GM19035 (cell line): ENCODE data around the gene PDIA6.

Source experiments
- ATAC-seq: cut with Tn5 transposase; IDR thresholded peaks from one replicate; pipeline ENCODE4 v1.9.1; 2021; ENCODE audit not compliant: unreplicated experiment

Gene PDIA6

DNA sequence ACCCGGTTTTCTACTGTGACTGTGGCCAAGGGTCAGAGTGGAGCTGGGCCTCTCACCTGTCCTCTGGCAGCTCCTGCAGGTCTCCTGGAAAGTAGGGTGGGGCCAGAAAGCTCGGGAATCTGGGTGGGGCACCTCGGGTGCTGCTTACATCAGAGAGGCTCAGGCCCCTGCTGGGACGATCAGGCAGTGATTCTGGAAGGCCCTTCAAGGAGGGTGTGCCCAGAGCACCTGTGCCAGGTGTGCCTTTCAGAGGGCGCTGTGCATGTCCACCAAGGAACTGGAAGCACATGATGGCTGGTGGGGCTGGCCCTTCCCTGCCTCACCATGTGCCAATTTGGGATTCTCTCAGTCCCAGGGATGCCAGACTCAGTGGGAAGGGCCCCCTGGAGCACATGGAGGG, 47.1 kb downstream of the PDIA6 start:
- no peak for ATAC-seq

DNA sequence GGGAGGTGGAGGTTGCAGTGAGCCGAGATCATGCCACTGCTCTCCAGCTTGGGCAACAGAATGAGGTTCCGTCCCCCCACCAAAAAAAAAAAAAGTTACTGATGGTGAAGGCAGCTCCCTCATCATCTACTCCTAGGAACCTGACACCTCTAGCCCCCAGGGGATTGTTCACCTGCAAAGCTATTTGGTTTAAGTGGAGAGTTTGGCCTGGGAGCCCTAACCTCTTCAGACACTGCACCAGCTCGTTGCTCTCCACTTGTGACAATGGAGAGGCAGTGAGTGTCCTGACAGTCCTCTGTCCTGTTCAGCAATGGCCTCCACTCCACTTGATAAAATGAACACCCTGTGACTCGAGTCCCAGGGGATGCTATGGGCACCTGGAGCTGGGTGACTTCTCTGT, 47.7 kb downstream of the PDIA6 start:
- no peak for ATAC-seq

DNA sequence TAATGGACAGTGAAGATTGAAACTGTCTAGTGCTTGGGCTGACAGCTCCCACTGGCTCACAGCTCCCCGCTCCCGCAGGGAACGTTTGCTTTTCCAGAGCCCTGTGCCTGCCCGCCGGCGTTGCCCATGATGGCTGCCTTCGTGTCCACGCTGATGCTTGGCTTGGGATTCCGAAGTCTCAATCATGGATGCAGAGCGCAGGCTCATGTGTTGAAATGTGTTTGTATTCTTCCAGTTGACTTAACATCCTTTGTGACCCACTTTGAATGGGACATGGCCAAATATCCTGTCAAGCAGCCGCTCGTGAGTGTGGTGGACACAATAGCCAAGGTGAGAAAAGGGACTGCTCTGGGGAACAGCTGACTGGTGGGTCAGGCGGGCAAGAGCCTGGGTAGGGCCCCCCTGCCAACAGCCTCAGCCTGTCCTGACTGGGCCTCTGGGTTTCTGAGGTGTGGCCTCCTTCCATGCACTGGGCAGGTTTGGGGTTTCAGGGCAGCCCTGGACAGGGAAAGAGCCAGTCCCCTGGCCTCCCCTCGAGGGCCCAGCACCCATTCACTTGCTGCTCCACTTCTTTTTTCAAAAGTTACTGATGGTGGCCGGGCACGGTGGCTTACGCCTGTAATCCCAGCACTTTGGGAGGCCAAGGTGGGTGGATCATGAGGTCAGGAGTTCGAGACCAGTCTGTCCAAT, 48.3 kb downstream of the PDIA6 start:
- ATAC-seq: no peak

DNA sequence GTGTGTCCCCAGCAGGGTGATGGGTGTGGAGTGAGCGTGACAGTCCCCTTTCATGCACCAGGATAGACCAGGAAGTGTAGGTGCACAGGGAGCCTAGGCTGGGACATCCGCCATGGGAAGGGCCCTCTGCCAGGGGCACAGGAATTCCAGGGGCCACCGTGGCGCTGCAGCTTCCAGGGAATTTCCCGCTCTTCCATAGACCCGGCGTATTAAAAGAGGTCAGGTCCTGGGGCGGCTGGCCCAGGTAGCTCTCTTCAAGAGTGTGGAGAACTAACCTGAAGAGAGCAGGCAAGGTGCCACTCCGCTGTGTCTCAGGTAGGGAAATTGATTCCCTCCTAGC, 49.2 kb downstream of the PDIA6 start:
- ATAC-seq: no peak

DNA sequence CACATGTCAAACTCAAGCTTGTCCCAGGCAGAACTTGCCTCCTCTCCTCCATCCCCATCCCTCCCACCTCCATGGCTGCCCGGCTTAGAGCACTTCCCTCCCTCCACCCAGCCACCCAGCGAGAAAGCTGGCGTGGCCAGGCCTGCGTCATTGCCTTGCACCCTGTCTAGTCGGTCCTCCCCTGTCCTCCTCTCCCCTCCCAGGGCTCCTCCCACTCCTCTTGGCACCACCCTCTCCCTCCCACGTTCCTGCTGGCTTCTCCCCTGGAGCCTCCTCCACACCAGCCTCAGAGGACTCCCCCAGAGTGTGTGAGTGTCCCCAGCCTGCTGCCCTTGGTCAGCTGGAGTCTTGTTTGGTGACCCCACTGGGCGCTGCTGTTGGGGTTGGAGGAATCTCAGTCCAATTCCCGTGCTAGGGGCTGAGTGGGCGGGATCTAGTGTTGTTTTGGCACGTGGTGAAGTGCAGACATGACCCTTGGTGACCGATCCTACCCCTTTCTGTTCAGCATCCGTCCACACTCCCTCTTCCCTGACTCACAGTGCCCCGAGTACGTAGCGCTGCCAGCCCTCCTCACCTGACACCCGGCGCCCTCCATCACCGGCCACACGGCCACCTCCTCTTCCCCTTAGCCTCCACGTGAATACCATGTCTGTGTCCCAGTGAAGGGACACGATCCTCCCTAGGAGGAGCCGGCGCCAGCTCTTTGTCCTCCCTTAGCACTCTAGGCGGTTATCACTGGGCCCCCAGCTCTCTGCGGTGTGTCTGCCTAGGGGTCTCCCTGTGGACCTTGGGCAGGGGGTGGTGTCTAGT, 49.7 kb downstream of the PDIA6 start:
- ATAC-seq: no peak

DNA sequence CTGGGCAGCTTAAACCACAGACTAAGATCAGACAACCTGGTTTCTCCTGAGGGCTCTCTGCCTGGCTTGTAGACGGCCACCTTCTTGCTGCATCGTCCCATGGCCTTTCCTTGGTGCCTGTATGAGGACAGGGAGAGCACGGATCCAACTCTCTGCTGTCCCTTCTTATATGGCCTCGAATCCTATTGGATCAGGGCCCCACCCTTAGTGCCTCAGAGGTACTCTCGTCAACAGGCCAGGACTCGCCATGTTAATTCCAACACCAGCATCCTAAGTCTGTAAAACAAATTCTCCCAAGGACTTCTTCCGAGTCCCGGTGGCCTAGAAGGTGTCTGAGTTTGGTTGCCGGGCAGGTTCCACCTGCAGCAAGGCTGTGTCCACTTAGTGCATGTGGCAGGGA, 51.0 kb downstream of the PDIA6 start:
- no peak for ATAC-seq

DNA sequence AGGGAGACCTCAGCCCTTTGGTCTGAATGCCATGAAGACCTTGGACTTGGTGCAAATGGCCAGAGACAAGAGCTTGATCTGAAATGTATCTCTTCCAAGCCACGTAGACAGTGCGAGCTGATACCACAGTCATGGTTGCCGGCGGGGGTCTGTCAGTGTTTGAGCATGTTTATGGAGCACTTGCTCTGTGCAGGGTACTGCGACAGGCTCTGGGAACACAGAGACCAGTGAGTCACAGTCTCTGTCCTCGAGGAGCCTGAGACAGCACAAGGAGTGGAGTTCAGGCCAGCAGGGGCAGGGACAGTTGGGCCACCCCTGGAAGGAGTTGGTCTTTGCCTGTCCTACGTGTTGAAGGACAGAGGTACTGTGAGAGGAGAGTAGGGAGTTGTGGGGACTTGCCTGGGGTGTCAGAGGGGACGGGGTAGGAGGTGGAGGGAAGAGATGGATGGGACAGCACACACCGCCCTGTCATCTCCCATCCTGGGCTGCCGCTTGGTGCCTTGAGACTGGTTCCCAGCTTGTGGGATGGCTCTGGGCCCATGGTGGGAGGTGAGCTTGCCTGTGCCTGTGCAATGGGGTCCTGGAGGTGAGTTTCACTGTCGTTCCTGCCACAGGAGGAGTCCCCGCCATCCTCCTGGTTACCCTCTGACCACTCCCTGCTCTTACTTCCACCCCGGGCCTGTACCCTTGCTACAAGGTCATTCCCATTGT, 51.6 kb downstream of the PDIA6 start:
- no peak for ATAC-seq

DNA sequence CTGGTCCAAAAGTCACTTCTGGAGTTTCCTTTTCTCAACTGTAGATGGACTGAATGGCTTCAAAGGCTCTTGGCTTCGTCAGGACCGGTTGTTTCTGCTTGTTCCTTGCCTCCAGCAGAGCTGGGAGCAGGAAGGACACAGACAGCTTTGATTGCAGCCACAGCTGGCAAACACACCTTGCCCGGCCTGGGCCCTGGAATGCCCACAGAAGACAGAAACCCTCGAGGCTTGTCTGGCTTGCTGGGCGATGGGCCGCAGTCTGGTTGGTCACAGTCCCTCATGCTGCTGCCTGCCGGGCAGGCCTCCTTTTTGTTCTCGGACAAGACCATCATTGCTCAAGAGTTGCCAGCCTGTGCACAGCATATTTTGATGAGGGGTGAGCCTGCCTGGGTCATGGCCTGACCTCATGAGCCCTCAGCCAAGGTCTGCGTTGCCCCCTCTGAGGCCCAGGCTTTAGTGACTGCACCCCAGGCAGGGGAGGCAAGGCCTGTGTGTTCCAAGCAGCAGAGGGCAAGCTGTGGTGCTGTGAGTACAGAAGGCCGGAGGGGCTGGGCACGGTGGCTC, 53.4 kb downstream of the PDIA6 start:
- ATAC-seq: no peak

DNA sequence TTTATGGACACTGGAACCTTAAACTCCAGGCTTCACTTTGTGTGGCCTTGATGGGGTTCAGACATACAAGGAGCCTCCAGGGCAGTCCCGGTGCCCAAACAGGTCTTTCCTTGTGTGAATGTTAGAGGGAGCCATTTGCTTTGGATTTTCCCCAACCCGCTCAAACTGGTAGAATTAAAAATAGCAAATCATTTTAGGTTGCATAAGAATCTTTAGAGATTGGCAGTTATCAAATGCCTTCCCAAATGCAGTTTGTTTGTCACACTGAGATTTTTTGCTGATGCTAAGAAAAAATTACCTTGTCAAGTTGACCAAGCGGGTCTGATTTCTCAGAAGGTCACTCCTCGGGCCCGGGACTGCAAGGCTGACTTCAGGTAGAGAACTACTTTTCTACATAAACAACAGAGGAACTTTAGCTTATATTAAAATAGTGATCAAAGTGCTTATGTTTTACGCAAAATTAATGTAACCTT, 54.7 kb downstream of the PDIA6 start:
- ATAC-seq: no peak

DNA sequence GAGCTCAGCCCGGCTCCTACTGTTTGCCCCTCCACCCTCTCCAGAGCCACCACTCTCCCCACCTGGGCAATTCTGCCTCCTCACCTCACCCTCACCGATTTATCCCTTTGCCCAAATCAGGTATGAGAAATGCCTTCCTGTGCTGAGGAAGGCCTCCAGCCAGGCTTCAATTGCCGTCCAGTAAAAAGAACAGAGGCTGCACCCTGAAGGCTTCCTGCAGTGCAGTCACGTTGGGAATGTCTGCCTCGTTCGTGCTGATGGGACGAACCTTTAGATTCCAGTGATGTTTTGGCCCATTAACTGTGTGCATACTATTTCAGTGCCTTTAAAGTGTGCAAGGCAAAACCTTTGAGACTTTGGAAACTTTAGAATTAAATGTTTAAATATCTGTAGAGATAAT, 57.0 kb downstream of the PDIA6 start:
- no peak for ATAC-seq

DNA sequence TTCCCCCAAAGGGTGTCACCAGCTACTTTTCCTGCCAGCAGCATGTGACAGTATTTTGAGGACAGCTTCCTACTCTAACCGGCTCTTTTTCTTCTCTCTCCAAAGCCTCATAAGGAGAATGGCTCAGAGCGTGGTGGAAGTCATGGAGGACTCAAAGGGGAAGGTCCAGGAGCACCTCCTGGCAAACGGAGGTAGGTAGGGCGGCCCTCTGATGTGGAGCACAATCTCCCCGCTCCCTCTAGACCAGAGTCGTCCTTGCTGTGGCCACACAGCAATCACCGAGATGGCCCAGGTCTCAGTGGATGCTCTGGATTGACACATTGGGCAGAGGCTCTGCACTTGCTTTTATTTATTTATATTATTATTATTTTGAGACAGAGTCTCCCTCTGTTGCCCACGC, 58.7 kb downstream of the PDIA6 start:
- no peak for ATAC-seq

DNA sequence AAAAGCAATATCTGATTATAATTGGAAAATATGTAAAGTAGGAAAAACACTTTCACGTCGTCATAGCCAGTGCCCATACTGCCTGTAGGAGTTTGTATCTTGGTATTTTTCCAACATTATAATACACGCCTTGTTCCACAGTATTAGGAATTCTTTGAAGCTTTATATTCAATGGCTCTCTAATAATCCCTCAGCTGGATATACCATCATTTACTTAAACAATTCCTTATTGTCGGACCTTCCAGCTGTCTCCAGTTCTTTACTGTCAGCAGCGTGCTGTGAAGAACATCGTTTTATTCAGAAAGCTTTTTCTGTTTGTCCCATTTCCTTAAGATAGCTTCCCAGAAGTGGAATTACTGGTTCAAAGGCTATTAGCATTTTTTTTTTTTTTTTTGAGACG, 59.4 kb downstream of the PDIA6 start:
- ATAC-seq: no peak

DNA sequence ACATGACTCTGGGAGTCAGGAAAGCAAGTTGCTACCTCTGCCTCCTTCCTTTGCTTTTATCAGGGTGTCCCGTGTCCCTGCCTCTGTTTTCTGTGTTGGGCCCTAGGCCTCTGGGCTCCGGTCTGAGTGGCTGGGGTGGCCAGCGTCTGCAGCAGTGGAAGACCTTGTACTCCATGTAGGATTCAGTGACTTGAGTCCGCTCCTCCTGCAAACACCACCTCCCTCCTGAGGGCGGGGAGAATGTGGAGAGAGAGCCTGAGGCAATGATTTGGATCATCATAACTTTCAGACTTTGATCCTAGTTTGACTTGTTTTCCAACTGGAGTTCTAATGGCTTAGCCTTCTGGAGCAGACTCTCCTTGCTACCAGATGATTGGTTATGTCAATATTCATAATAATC, 60.3 kb downstream of the PDIA6 start:
- ATAC-seq: no peak

DNA sequence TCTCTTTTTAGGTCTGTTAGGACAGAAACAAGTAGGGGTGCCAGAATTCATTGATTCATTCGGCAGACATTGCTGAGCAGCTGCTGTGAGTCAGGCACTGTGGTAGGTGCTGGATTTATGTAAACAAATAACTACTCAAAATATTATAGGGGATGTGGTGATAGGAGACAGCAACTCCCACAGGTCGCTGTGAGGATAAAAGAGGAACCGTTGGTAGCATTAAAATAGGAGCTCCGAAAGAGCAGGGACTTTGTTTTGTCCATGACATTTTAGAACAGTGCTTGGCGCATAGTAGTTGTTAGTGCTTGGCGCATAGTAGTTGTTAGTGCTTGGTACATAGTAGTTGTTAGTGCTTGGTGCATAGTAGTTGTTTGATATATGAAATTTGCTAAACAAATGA, 62.0 kb downstream of the PDIA6 start:
- ATAC-seq: no peak

DNA sequence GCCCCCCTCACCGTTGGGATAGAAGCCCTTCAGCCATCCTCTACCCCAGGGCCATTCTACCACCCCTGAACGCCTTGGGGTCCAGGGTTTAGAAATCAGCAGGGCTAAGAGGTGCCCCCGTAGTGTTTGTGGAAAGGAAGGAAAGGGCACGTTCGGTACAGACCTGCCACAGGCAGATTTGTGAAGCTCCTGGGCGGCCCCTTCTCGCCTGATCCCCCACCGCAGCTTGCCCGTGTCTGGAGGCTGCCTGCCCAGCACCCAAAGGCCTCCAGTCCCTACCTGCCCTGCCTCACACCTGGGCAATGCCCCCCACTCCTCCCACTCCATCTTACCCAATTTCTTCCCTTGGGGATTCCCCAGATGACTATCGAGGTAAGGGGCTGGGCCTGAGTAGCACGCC, 69.9 kb downstream of the PDIA6 start:
- ATAC-seq: no peak

DNA sequence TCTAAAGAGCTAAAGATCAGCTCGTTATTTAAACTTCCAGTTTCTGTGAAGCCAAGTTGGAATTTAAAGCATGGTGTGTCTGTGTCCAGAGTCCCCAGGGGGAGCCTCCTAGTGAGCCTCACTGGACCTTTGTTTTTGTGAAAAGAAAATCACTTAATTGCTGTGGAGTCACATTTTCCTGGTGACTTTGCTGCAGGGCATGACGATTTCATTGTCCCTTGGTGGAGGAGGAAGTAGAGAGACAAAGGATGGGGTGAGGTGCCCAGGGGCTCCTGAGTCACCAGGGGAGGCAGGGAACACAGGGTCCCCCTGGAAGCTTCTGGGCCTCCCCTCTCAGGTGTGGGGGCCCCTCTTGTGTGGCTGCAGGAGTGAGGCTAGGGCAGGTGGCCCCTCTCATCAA, 71.4 kb downstream of the PDIA6 start:
- no peak for ATAC-seq

DNA sequence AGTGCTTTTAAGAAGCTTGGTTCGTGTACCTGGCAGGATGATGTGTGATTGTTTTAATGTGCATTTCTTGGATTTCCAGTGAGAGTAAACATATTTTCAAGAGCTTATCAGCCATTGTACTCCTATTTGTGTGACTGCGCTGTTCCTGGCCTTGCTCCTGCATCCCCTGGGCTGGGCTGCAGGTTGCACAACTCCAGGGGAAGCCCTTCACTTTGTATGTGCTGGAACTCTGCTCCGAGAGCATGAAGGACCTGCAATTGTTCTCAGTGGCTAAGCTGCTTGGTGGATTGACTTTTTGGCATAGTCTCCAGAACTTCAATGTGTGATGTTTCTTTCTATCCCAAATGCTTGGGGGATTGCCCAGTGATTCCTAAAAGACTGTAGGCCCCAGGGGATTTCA, 72.4 kb downstream of the PDIA6 start:
- no peak for ATAC-seq

DNA sequence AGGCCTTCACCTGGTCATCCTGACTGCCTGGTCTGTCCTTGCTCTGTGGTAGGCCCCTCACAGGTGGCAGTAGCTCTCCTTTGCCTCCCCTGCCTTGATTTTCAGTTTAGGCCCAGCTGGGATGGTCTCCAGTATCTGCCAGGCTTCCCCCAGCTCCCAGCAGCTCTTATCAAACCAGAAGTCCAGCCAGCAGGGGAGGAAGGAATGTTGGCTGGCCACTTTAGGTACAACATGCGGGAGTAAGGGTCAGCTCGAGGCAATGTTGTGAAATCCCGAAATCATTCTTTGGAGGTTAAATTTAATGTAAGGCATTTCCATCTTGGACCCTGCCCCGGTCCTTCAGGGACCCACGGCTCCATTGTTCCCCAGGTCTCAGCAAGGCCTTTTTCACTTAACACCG, 74.4 kb downstream of the PDIA6 start:
- ATAC-seq: no peak

DNA sequence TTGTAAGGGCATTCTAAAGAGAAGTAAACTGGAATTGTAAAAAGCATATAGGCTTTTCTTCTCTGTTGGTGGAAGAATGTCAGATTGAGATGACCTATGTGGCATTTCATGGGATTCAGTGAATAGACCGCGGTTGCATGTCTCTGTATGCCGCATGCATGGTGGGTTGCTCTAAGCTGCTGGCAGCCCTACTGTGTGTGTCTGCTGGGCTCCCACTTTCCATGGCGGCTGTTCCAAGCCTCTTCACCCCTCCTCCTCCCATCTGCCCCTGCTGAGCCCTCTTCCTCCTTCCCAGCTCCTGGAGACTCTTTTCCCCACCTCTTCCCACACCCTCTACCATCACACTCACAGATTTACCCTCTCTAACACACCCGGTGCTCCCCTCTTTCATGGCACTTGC, 78.6 kb downstream of the PDIA6 start:
- no peak for ATAC-seq

DNA sequence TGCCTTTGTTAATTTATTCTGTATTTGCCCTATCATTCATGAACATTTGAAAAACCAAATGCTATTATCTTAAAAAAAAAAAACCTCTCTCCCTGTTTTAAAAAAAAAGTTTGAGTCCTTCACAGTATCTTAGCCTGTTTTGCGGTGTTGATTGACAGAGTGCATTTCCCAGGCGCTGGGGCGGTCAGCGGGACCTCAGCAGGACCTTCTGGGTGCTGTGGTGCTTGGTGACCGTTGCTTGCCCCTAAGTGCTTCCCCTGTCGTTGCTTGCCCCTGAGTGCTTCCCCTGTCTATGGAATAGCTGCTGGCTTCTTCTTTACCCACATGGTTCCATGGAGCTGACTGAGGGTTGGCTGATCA, 79.0 kb downstream of the PDIA6 start:
- ATAC-seq: no peak
